IPS DF 6.9 (cell line): ENCODE data around the gene C2CD2.

Experiments used
- DNase-seq: peaks from one replicate; pipeline ENCODE4 v3.0.0-alpha.2; 2013; ENCODE audit warnings: low read depth, low spot score
- H3K27ac ChIP-seq: one replicate; pipeline ENCODE4 v1.5.1; 2013; ENCODE audit warnings: low read length, control low read depth
- H3K27me3 ChIP-seq: 2 replicates; pipeline ENCODE4 v1.6.1; 2013; ENCODE audit warnings: mild to moderate bottlenecking, low read length; ENCODE audit not compliant: control insufficient read depth, insufficient read depth
- H3K36me3 ChIP-seq: 2 replicates; pipeline ENCODE4 v1.6.1; 2013; ENCODE audit warnings: low read length; ENCODE audit not compliant: control insufficient read depth, insufficient read depth
- H3K4me1 ChIP-seq: 2 replicates; pipeline ENCODE4 v1.6.1; 2013; ENCODE audit warnings: low read length; ENCODE audit not compliant: control insufficient read depth, insufficient read depth
- H3K4me3 ChIP-seq: 2 replicates; pipeline ENCODE4 v1.5.1; 2013; ENCODE audit warnings: mild to moderate bottlenecking, low read length
- H3K9me3 ChIP-seq: 2 replicates; pipeline ENCODE4 v1.6.1; 2013; ENCODE audit warnings: low read length, inconsistent platforms; ENCODE audit not compliant: control insufficient read depth, insufficient read depth
- WGBS: extraction: QIAGEN DNeasy Blood & Tissue Kit; methylation state at CpG from one replicate; pipeline ENCODE4 v1.1.7; 2013; ENCODE audit warnings: mixed read lengths, missing lambda C conversion rate; ENCODE audit not compliant: insufficient read length, insufficient coverage; 5-methylcytosine and 5-hydroxymethylcytosine counted together

C2CD2 gene

DNA sequence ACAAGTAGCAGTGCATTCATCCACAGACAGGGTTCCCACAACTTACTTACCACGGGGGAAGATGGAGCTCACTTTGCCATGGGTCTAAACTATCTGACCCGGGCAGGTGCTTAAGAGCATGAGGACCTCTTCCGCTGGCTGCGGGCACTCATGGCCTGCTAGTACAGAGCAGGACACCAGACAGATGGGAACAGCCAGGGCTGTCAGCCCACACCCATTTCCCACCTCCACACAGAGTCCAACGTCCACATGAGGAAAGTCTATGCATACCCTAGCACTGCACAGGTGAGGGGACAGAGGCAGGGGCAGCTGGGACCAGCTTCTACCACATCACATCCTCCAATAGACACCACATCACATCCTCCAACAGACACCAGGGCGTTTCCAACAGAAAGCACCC, 38.9 kb downstream of the C2CD2 start:
- no peak for DNase-seq
- Histone ChIP-seq H3K4me1 (no peaks in the 10 kb centered on the region), H3K27ac (no peak overlapping the region), H3K27me3 (no peaks in the 10 kb centered on the region), H3K36me3 (no peaks in the 10 kb centered on the region), H3K9me3 (no peaks in the 10 kb centered on the region), H3K4me3 (no peak overlapping the region)
- whole genome bisulfite sequencing: no CpG with 5 or more reads among the region's 6 CpGs

DNA sequence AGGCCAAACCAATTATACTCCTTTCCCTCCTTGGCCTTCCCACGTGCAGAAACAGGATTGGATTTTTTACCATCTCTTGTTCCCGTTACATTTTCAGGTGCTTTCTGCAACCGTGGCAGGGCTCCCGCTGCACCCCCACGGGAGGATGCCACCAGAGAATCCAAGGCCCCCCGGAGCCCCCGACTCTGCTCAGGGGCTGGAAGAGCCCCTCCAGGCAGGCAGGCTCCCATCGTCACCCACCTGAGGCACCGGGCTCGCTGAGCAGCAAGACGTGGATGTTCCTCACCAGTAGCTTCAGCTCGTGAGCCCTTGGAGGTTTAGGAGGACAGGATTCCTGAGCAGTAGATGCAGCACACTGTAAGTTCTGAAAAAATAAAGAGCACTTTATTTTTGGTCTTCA, 39.5 kb downstream of the C2CD2 start:
- H3K4me3 ChIP-seq: no peak overlapping the region
- H3K9me3 ChIP-seq: no peaks in the 10 kb centered on the region
- no peaks in the 10 kb centered on the region for H3K4me1 ChIP-seq
- WGBS: no CpG with 5 or more reads among the region's 12 CpGs
- no peaks in the 10 kb centered on the region for H3K36me3 ChIP-seq
- H3K27me3 ChIP-seq: no peaks in the 10 kb centered on the region
- no peak overlapping the region for H3K27ac ChIP-seq
- no peak for DNase-seq

DNA sequence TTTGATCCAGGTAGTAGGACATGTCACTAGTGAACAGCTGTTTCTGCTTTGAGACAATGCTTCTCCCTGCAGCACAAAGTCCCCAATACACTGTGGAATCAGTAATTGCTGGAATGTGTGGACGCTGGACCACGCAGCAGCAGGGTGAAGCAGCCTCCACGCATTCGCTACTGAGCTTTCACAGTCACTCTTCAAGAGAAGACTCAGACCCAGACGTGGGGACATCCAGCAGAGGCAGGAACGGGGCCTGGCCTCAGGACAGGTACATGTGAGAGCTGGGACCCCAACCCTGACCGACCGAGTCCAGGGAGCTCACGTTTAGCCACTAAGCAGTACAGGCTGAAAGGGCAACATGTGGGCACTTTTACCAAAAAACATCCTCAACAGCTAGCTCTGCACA, 40.6 kb downstream of the C2CD2 start:
- no peaks in the 10 kb centered on the region for H3K4me1 ChIP-seq
- no peak for DNase-seq
- H3K9me3 ChIP-seq: no peaks in the 10 kb centered on the region
- H3K27me3 ChIP-seq: no peaks in the 10 kb centered on the region
- H3K27ac ChIP-seq: no peak overlapping the region
- WGBS: no CpG with 5 or more reads among the region's 9 CpGs
- H3K36me3 ChIP-seq: no peaks in the 10 kb centered on the region
- no peak overlapping the region for H3K4me3 ChIP-seq

DNA sequence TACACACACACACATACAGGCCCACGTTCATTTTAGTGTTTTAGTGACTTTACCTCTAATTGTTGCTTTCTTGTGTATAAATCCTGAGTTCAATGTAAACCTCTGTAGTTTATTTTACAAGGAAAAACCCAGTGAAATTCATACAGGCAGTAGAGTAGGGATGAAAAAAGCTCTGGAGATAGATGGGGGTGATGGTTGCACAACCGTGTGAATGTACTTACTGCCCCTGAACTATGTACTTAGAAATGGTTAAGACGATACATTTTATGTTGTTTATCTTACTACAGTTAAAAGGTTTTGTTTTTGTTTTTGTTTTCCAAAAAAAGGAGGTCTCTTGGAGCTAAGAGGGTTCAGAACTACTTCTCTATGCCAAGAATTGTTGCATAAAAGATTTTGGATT, 45.0 kb downstream of the C2CD2 start:
- no peak for DNase-seq
- no peak overlapping the region for H3K4me3 ChIP-seq
- H3K36me3 ChIP-seq: no peaks in the 10 kb centered on the region
- no peak overlapping the region for H3K27ac ChIP-seq
- no peaks in the 10 kb centered on the region for H3K27me3 ChIP-seq
- no CpG with 5 or more reads among the region's 3 CpGs for WGBS
- no peaks in the 10 kb centered on the region for H3K9me3 ChIP-seq
- no peaks in the 10 kb centered on the region for H3K4me1 ChIP-seq

DNA sequence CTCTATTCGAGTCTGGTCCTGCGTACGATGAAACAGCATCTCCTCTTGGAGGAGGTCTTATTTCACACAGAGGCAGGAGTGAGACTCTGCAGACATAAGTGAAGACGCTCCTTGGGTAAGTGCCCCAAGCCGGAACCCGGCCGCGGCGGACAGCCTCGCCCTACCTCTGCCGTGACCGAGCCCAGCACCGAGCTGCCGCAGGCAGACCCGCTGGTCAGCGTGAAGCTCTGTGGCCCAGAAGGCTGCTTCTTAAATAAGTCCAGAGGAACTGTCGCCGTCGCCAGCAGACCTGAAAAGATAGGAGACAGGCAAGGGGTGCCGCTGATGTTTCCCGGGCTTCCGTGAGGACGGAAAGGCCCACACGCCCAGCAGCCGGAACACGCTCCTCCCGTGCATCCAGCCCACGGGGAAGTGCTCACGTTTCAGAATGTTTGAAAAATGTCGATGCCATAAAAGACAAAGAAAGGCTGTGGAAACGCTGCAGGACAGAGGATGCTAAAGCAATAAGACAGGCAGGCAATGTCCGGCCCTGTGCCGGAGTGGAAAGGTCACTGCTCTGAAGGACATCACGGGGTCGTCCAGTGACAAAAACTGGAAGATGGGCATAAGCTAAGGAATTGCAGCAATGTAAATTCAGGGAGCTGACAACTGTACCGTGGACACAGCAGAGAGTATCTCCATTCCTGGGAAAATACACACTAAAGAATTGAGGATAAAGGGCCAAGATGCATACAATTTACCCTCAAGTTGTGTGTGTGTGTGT, 46.1 kb downstream of the C2CD2 start:
- no peak overlapping the region for H3K4me3 ChIP-seq
- H3K4me1 ChIP-seq: no peaks in the 10 kb centered on the region
- WGBS: no CpG with 5 or more reads among the region's 36 CpGs
- H3K36me3 ChIP-seq: no peaks in the 10 kb centered on the region
- no peaks in the 10 kb centered on the region for H3K27me3 ChIP-seq
- H3K9me3 ChIP-seq: no peaks in the 10 kb centered on the region
- no peak for DNase-seq
- H3K27ac ChIP-seq: no peak overlapping the region

DNA sequence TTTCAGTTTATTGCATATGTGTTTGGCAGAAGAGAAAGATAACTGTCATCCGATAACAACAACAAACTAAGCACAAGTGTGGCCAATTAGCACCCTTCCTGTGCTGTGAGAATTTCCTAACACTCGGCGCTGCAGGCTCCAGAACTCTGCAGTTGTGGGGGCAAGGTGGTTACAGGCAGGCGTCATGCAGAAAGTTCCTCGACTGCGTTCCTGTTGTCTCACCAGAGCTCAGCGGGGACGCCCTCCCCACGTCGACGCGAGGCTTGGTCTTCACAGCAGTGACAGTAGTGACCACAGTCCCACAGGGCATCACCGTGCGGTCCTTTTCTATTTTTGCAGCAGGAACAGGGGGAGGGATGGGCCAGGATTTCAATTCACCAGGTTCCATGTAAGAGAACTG, 47.0 kb downstream of the C2CD2 start:
- H3K36me3 ChIP-seq: no peaks in the 10 kb centered on the region

DNA sequence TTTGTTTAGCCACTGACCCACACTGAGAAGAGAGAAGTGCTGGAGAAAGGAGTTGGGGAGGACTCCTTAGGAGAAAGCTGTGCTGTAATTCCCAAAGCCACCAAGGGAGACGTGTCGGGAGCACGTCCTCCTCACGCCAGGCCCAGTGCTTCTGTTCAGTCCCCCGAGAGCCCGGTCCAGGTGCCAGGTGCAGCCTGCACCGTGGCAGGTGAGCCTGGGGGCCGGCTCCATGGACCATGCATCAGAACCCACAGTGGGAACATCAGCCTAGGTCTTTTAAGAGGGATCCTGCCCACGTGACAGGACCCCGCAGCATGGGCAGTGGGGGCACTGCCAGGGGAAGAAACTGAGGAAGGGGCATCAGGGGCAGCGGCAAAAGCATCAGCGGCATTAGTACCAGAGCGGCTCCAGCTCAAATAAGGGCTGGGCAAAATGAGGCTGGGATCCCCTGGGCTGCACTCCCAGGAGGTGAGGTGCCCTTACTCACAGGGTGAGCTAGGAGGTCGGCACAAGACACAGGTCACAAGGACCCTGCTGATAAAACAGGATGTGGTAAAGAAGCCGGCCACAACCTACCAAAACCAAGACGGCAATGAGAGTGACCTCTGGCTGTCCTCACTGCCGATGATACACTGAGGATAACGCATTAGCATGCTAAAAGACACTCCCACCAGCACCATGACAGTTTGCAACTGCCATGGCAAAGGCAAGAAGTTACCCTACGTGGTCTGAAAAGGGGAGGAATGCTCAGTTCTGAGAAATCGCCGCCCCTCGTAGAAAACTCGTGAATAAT, 50.1 kb downstream of the C2CD2 start:
- H3K27ac ChIP-seq: no peak overlapping the region
- no peaks in the 10 kb centered on the region for H3K4me1 ChIP-seq
- WGBS: no CpG with 5 or more reads among the region's 23 CpGs
- no peak overlapping the region for H3K4me3 ChIP-seq
- DNase-seq: no peak
- no peaks in the 10 kb centered on the region for H3K9me3 ChIP-seq
- H3K36me3 ChIP-seq: no peaks in the 10 kb centered on the region
- H3K27me3 ChIP-seq: no peaks in the 10 kb centered on the region

More for the DNA sequence above, 47.0 kb downstream of the C2CD2 start:
- Histone ChIP-seq H3K9me3 (no peaks in the 10 kb centered on the region), H3K4me1 (no peaks in the 10 kb centered on the region), H3K27ac (no peak overlapping the region), H3K4me3 (no peak overlapping the region), H3K27me3 (no peaks in the 10 kb centered on the region)
- WGBS: no CpG with 5 or more reads among the region's 14 CpGs
- no peak for DNase-seq

DNA sequence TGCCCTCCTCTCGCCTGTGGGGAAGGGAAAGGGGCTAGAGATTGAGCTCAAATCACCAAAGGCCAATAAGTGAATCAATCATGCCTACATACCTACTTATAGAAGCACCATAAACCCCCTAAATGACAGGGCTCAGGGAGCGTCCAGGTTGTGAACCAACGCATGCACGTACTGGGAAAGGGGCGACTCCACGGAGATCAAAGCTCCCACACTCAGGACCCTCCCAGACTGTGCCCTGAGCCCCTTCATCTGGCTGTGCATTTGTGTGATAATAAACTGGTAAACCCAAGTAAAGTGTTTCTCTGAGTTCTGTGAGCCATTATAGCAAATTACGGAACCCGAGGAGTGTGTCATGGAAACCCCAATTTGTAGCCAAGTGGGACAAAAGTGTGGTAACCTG, 50.9 kb downstream of the C2CD2 start:
- Histone ChIP-seq H3K4me1 (no peaks in the 10 kb centered on the region), H3K4me3 (no peak overlapping the region), H3K27me3 (no peaks in the 10 kb centered on the region), H3K27ac (no peak overlapping the region), H3K9me3 (no peaks in the 10 kb centered on the region), H3K36me3 (no peaks in the 10 kb centered on the region)
- DNase-seq: no peak
- WGBS: no CpG with 5 or more reads among the region's 8 CpGs

DNA sequence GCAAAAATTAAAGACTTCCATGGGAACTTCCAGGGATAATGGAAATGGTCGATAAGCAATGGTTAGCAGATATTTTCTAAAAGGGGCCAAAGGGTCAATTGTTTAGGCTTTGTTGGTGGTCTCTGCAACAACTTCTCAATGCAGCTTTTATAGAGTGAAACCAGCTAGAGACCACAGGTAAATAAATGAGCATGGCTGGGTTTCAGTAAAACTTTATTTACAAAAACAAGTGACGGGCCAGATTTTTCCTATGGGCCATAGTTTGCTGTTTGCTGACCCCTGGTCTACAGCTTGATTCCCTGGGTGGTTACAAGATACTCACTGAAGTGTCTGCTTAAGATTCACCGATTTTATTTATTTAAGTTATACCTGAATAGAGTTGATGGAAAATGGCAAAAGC, 52.0 kb downstream of the C2CD2 start:
- WGBS: no CpG with 5 or more reads among the region's 3 CpGs
- H3K9me3 ChIP-seq: no peaks in the 10 kb centered on the region
- no peak overlapping the region for H3K4me3 ChIP-seq
- H3K4me1 ChIP-seq: peaks cover 6% of the 10 kb centered on the region
- H3K36me3 ChIP-seq: no peaks in the 10 kb centered on the region
- H3K27me3 ChIP-seq: no peaks in the 10 kb centered on the region
- DNase-seq: no peak
- no peak overlapping the region for H3K27ac ChIP-seq

DNA sequence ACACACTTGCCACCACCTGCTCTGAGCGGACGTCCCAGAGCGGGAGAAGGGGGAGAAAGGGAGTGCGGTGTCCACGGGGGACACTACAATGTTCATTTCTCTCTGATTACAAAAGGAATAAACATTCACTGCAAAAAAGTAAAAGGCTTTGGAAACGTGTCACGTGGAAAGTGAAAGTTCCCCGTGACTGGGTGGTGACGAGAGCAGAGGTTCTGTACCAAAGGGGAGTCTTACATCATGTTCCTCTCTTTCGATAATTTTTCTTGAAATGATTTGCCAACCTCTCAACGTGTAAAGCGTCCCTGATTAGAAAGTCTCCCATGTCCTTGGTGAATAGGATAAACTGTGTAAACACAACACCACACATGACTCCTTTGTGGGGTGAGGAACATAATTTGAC, 52.7 kb downstream of the C2CD2 start:
- no peak for DNase-seq
- no peak overlapping the region for H3K27ac ChIP-seq
- no peak overlapping the region for H3K4me3 ChIP-seq
- H3K9me3 ChIP-seq: no peaks in the 10 kb centered on the region
- WGBS: no CpG with 5 or more reads among the region's 12 CpGs
- H3K36me3 ChIP-seq: no peaks in the 10 kb centered on the region
- peaks cover 7% of the 10 kb centered on the region for H3K4me1 ChIP-seq
- no peaks in the 10 kb centered on the region for H3K27me3 ChIP-seq
